ENCODE results near the gene SP1. TPM values are rescaled to one million over a fixed set of nuclear protein-coding genes. Genes with fewer than 3 reads are reported as not detected.

SP1 gene
- total and polyA plus RNA-seq, 2 experiments from 2014 or later: 11.1 to 68.4 TPM

DNA sequence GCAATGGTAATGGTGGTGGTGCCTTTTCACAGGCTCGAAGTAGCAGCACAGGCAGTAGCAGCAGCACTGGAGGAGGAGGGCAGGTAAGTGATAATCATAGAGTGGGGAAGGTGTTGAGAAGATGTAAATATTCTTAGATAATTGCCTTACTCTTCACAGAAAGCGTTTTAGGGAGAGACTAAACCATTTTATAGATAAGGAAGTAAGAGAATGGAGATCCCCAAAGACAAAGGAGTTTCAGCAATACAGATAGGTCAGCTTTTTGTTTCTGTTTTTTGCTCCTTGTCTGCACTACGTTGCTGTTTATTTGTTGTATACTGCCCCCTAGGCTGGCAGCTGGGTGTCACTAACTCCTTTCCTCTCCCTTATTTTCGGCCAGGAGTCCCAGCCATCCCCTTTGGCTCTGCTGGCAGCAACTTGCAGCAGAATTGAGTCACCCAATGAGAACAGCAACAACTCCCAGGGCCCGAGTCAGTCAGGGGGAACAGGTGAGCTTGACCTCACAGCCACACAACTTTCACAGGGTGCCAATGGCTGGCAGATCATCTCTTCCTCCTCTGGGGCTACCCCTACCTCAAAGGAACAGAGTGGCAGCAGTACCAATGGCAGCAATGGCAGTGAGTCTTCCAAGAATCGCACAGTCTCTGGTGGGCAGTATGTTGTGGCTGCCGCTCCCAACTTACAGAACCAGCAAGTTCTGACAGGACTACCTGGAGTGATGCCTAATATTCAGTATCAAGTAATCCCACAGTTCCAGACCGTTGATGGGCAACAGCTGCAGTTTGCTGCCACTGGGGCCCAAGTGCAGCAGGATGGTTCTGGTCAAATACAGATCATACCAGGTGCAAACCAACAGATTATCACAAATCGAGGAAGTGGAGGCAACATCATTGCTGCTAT, 2.0 kb downstream of the SP1 start:
- Histone ChIP-seq H3K36me3 (ENCODE audit: insufficient read depth) (peaks cover 27% of the 10 kb centered on the region; the same call in 1 of the 2 replicates), H3K4me1 (ENCODE audit: insufficient read depth) (peaks cover 19% of the 10 kb centered on the region), H3K4me2 (peak overlapping the region; percentile 86), H2AFZ (no peak overlapping the region), H3K4me3 (peak overlapping the region; percentile 66), H3K9me2 (ENCODE audit: insufficient read depth) (no peaks in the 10 kb centered on the region), H4K20me1 (replicated peaks; ENCODE audit: insufficient read depth) (peaks cover 14% of the 10 kb centered on the region), H3K27me3 (ENCODE audit: insufficient read depth) (no peaks in the 10 kb centered on the region), H3K27ac (ENCODE audit: low read depth) (peak overlapping the region; percentile 99), H3K79me2 (replicated peaks; ENCODE audit: insufficient read depth) (peaks cover 60% of the 10 kb centered on the region), H3F3A (replicated peaks; ENCODE audit: low read depth) (0 out of 2 replicates have a peak, but pooled peaks cover 6% of the 10 kb centered on the region)
- Mint-ChIP-seq H3K9me3 (no peaks in the 10 kb centered on the region; the same call in 1 of the 3 replicates), H3K27me3 (ENCODE audit: insufficient read depth, low read depth, poor library complexity) (peaks cover 5% of the 10 kb centered on the region), H3K4me3 (peak overlapping the region; percentile 90), H3K36me3 (ENCODE audit: low read depth) (peaks cover 51% of the 10 kb centered on the region), H3K4me1 (peaks cover 29% of the 10 kb centered on the region), H3K27ac (peak overlapping the region; percentile 99)
- no peak for TF ChIP-seq POLR2AphosphoS5 (IDR thresholded peaks at IDR 0.05; ENCODE audit: low read depth)
- TF ChIP-seq, protein P1, sequence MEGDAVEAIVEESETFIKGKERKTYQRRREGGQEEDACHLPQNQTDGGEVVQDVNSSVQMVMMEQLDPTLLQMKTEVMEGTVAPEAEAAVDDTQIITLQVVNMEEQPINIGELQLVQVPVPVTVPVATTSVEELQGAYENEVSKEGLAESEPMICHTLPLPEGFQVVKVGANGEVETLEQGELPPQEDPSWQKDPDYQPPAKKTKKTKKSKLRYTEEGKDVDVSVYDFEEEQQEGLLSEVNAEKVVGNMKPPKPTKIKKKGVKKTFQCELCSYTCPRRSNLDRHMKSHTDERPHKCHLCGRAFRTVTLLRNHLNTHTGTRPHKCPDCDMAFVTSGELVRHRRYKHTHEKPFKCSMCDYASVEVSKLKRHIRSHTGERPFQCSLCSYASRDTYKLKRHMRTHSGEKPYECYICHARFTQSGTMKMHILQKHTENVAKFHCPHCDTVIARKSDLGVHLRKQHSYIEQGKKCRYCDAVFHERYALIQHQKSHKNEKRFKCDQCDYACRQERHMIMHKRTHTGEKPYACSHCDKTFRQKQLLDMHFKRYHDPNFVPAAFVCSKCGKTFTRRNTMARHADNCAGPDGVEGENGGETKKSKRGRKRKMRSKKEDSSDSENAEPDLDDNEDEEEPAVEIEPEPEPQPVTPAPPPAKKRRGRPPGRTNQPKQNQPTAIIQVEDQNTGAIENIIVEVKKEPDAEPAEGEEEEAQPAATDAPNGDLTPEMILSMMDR (conservative IDR thresholded peaks at IDR 0.05; ENCODE audit: low read depth in 2 of 2): peak; percentile 66 to 72
- DNase-seq (ENCODE audit: low spot score): peak; percentile 80
- ATAC-seq: peak; percentile 1; the same call in 1 of the 3 replicates

DNA sequence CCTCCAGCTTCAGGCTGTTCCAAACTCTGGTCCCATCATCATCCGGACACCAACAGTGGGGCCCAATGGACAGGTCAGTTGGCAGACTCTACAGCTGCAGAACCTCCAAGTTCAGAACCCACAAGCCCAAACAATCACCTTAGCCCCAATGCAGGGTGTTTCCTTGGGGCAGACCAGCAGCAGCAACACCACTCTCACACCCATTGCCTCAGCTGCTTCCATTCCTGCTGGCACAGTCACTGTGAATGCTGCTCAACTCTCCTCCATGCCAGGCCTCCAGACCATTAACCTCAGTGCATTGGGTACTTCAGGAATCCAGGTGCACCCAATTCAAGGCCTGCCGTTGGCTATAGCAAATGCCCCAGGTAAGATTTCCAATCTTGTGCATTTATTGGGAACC, 3.3 kb downstream of the SP1 start:
- peaks cover 19% of the 10 kb centered on the region for H3K4me1 ChIP-seq (ENCODE audit: insufficient read depth)
- no peak overlapping the region for H2AFZ ChIP-seq
- H3K27me3 ChIP-seq (ENCODE audit: insufficient read depth): no peaks in the 10 kb centered on the region
- H4K20me1 ChIP-seq (replicated peaks; ENCODE audit: insufficient read depth): peaks cover 23% of the 10 kb centered on the region
- H3K79me2 ChIP-seq (replicated peaks; ENCODE audit: insufficient read depth): peaks cover 72% of the 10 kb centered on the region
- no peak overlapping the region for H3K27ac ChIP-seq (ENCODE audit: low read depth)
- Mint-ChIP-seq H3K36me3 (ENCODE audit: low read depth) (peaks cover 56% of the 10 kb centered on the region), H3K9me3 (no peaks in the 10 kb centered on the region; the same call in 1 of the 3 replicates), H3K4me1 (peaks cover 29% of the 10 kb centered on the region), H3K27me3 (ENCODE audit: insufficient read depth, low read depth, poor library complexity) (peaks cover 5% of the 10 kb centered on the region), H3K4me3 (peak overlapping the region; percentile 40), H3K27ac (no peak overlapping the region; the same call in 1 of the 2 replicates)
- peak overlapping the region; percentile 26; the same call in 1 of the 2 replicates for H3K4me2 ChIP-seq
- H3K4me3 ChIP-seq: no peak overlapping the region
- DNase-seq (ENCODE audit: low spot score): no peak
- no peaks in the 10 kb centered on the region for H3K9me2 ChIP-seq (ENCODE audit: insufficient read depth)
- ATAC-seq: no peak
- peaks cover 31% of the 10 kb centered on the region; the same call in 1 of the 2 replicates for H3K36me3 ChIP-seq (ENCODE audit: insufficient read depth)
- peaks cover 6% of the 10 kb centered on the region; the same call in 1 of the 2 replicates for H3F3A ChIP-seq (replicated peaks; ENCODE audit: low read depth)
- TF ChIP-seq, protein P2, sequence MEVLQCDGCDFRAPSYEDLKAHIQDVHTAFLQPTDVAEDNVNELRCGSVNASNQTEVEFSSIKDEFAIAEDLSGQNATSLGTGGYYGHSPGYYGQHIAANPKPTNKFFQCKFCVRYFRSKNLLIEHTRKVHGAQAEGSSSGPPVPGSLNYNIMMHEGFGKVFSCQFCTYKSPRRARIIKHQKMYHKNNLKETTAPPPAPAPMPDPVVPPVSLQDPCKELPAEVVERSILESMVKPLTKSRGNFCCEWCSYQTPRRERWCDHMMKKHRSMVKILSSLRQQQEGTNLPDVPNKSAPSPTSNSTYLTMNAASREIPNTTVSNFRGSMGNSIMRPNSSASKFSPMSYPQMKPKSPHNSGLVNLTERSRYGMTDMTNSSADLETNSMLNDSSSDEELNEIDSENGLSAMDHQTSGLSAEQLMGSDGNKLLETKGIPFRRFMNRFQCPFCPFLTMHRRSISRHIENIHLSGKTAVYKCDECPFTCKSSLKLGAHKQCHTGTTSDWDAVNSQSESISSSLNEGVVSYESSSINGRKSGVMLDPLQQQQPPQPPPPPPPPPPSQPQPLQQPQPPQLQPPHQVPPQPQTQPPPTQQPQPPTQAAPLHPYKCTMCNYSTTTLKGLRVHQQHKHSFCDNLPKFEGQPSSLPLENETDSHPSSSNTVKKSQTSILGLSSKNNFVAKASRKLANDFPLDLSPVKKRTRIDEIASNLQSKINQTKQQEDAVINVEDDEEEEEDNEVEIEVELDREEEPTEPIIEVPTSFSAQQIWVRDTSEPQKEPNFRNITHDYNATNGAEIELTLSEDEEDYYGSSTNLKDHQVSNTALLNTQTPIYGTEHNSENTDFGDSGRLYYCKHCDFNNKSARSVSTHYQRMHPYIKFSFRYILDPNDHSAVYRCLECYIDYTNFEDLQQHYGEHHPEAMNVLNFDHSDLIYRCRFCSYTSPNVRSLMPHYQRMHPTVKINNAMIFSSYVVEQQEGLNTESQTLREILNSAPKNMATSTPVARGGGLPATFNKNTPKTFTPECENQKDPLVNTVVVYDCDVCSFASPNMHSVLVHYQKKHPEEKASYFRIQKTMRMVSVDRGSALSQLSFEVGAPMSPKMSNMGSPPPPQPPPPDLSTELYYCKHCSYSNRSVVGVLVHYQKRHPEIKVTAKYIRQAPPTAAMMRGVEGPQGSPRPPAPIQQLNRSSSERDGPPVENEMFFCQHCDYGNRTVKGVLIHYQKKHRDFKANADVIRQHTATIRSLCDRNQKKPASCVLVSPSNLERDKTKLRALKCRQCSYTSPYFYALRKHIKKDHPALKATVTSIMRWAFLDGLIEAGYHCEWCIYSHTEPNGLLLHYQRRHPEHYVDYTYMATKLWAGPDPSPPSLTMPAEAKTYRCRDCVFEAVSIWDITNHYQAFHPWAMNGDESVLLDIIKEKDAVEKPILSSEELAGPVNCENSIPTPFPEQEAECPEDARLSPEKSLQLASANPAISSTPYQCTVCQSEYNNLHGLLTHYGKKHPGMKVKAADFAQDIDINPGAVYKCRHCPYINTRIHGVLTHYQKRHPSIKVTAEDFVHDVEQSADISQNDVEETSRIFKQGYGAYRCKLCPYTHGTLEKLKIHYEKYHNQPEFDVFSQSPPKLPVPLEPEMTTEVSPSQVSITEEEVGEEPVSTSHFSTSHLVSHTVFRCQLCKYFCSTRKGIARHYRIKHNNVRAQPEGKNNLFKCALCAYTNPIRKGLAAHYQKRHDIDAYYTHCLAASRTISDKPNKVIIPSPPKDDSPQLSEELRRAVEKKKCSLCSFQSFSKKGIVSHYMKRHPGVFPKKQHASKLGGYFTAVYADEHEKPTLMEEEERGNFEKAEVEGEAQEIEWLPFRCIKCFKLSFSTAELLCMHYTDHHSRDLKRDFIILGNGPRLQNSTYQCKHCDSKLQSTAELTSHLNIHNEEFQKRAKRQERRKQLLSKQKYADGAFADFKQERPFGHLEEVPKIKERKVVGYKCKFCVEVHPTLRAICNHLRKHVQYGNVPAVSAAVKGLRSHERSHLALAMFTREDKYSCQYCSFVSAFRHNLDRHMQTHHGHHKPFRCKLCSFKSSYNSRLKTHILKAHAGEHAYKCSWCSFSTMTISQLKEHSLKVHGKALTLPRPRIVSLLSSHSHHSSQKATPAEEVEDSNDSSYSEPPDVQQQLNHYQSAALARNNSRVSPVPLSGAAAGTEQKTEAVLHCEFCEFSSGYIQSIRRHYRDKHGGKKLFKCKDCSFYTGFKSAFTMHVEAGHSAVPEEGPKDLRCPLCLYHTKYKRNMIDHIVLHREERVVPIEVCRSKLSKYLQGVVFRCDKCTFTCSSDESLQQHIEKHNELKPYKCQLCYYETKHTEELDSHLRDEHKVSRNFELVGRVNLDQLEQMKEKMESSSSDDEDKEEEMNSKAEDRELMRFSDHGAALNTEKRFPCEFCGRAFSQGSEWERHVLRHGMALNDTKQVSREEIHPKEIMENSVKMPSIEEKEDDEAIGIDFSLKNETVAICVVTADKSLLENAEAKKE (CRISPR knock-in tag; IDR thresholded peaks at IDR 0.05): no peak
- TF ChIP-seq EZH2 (IDR thresholded peaks at IDR 0.05; ENCODE audit: low read depth, unreplicated experiment) (no peak), POLR2AphosphoS5 (IDR thresholded peaks at IDR 0.05; ENCODE audit: low read depth) (no peak), EZH2phosphoT487 (IDR thresholded peaks at IDR 0.05; ENCODE audit: unreplicated experiment) (no peak), ZNF331 (CRISPR knock-in tag; IDR thresholded peaks at IDR 0.05; ENCODE audit: low read depth) (no peak), STAT1 (IDR thresholded peaks at IDR 0.05; ENCODE audit: unreplicated experiment) (no peak)
- TF ChIP-seq, protein P3, sequence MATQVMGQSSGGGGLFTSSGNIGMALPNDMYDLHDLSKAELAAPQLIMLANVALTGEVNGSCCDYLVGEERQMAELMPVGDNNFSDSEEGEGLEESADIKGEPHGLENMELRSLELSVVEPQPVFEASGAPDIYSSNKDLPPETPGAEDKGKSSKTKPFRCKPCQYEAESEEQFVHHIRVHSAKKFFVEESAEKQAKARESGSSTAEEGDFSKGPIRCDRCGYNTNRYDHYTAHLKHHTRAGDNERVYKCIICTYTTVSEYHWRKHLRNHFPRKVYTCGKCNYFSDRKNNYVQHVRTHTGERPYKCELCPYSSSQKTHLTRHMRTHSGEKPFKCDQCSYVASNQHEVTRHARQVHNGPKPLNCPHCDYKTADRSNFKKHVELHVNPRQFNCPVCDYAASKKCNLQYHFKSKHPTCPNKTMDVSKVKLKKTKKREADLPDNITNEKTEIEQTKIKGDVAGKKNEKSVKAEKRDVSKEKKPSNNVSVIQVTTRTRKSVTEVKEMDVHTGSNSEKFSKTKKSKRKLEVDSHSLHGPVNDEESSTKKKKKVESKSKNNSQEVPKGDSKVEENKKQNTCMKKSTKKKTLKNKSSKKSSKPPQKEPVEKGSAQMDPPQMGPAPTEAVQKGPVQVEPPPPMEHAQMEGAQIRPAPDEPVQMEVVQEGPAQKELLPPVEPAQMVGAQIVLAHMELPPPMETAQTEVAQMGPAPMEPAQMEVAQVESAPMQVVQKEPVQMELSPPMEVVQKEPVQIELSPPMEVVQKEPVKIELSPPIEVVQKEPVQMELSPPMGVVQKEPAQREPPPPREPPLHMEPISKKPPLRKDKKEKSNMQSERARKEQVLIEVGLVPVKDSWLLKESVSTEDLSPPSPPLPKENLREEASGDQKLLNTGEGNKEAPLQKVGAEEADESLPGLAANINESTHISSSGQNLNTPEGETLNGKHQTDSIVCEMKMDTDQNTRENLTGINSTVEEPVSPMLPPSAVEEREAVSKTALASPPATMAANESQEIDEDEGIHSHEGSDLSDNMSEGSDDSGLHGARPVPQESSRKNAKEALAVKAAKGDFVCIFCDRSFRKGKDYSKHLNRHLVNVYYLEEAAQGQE (IDR thresholded peaks at IDR 0.05; ENCODE audit: unreplicated experiment): no peak

Measured in GM23338 (cell line).